Measurements from ENCODE around the gene PHIP. TPM values are rescaled to one million over a fixed set of nuclear protein-coding genes. Genes with fewer than 3 reads are reported as not detected.
A peak's percentile ranks its signal among the peaks of the same experiment; 100 is the strongest.

PHIP gene
- total RNA-seq, 4 donors from 2014 or later: 24.9 to 44.2 (median 32.9) TPM

DNA sequence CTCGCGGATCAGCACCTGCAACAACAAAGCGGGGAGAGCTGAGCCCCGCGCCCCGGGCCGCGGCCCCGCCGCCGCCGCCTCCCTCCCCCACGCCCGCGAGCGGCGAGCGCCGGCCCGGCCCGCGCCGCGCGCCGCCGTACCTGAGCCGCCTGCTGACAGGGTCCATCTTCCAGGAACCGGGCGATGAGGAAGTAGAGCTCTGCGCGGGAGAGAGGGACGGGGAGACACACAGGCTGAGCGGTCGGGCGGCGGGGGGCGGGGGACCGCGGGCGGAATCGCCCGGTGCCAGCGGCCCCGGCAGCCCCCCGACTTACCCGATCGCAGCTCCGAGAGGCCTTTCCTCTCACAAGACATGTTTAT, 359 bp downstream of the PHIP start:
- H3K36me3 ChIP-seq: no peaks in the 10 kb centered on the region
- 0% methylated on average over 11 of the region's 49 CpGs; no CpG with 5 or more reads in 1 of the 2 donors for WGBS, 2 donors (ENCODE audit: low coverage in 1 of 2)
- peak; percentile 37 for ATAC-seq
- TF ChIP-seq POLR2A (IDR thresholded peaks at IDR 0.05) (no peak), EP300 (IDR thresholded peaks at IDR 0.05) (no peak), POLR2AphosphoS5 (IDR thresholded peaks at IDR 0.05) (no peak)
- TF ChIP-seq, protein P1, sequence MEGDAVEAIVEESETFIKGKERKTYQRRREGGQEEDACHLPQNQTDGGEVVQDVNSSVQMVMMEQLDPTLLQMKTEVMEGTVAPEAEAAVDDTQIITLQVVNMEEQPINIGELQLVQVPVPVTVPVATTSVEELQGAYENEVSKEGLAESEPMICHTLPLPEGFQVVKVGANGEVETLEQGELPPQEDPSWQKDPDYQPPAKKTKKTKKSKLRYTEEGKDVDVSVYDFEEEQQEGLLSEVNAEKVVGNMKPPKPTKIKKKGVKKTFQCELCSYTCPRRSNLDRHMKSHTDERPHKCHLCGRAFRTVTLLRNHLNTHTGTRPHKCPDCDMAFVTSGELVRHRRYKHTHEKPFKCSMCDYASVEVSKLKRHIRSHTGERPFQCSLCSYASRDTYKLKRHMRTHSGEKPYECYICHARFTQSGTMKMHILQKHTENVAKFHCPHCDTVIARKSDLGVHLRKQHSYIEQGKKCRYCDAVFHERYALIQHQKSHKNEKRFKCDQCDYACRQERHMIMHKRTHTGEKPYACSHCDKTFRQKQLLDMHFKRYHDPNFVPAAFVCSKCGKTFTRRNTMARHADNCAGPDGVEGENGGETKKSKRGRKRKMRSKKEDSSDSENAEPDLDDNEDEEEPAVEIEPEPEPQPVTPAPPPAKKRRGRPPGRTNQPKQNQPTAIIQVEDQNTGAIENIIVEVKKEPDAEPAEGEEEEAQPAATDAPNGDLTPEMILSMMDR (IDR thresholded peaks at IDR 0.05): no peak
- H3K9me3 ChIP-seq: no peaks in the 10 kb centered on the region
- peak overlapping the region; percentile 45 to 85 for H3K4me3 ChIP-seq
- peaks cover 0 to 53% (median 11%) of the 10 kb centered on the region in 3 donors for H3K4me1 ChIP-seq
- peak overlapping the region; percentile 65 to 100 (median 96) for H3K27ac ChIP-seq
- no peaks in the 10 kb centered on the region for H3K27me3 ChIP-seq

GRCh38 chr6:79076782-79077641, 1.0 kb downstream of the PHIP start:
- peak overlapping the region; percentile 55 to 85 for H3K4me3 ChIP-seq
- peak; percentile 76 for TF ChIP-seq POLR2AphosphoS5 (IDR thresholded peaks at IDR 0.05)
- TF ChIP-seq POLR2A (IDR thresholded peaks at IDR 0.05): peak; percentile 43 to 49
- TF ChIP-seq EP300 (IDR thresholded peaks at IDR 0.05): no peak
- TF ChIP-seq, protein P1 (IDR thresholded peaks at IDR 0.05): peak in 2 of 4 experiments; percentile 3 to 20
- ATAC-seq: peak; percentile 81
- WGBS, 2 donors (ENCODE audit: low coverage in 1 of 2): 0 to 1% methylated on average over 11 to 17 of the region's 79 CpGs
- H3K27me3 ChIP-seq: no peaks in the 10 kb centered on the region
- no peaks in the 10 kb centered on the region for H3K36me3 ChIP-seq
- H3K27ac ChIP-seq: peak overlapping the region; percentile 80 to 100 (median 96)
- peaks cover 0 to 60% (median 11%) of the 10 kb centered on the region in 3 donors for H3K4me1 ChIP-seq
- H3K9me3 ChIP-seq: no peaks in the 10 kb centered on the region

DNA sequence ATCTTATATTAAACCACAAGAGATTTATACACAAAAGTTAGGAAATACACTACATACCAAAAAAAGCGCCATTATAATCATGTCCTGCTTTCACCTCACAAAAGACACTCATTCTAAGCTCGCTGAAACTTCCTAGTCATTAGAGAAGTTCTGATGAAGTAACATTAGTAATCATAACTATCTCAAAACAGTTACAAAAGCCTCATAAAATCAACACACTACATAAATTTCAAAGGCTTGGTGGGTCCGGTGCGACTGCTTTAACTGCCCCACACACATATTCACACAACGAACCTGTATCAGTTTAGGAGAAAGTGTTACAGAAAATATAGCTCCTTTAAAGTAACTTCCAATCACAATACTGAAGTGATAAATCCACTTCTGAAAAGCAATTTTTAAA, 1.9 kb downstream of the PHIP start:
- TF ChIP-seq EP300 (IDR thresholded peaks at IDR 0.05): no peak
- no peak for TF ChIP-seq POLR2AphosphoS5 (IDR thresholded peaks at IDR 0.05)
- no peak for TF ChIP-seq POLR2A (IDR thresholded peaks at IDR 0.05)
- TF ChIP-seq, protein P1 (IDR thresholded peaks at IDR 0.05): no peak
- Histone ChIP-seq H3K27me3 (no peaks in the 10 kb centered on the region), H3K9me3 (no peaks in the 10 kb centered on the region), H3K36me3 (no peaks in the 10 kb centered on the region), H3K27ac (peak overlapping the region; percentile 80 to 100 (median 96)), H3K4me1 (peaks cover 0 to 68% (median 11%) of the 10 kb centered on the region in 3 donors), H3K4me3 (peak overlapping the region; percentile 55 to 85)
- no peak for ATAC-seq
- 0 to 3% methylated on average over 5 of the region's 5 CpGs for WGBS, 2 donors (ENCODE audit: low coverage in 1 of 2)

DNA sequence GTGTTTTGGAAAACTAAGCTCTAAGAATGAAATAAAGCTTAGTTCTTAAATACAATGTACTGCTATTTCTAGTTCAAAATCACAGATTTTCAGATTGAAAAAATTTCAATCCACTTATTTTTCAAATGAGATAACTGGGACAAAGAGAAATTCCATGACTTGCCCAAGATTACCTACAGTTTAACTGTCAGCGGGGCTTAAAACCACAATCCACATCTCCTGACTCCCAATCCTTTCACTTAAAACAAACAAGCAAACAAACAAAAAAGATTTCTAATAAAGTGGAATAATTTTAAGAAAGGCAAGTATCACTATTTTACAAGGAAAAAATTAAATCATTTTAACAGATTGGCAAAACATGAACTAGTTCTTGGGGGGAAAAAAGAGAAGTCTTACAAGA, 4.2 kb downstream of the PHIP start:
- 81 to 92% methylated on average over 1 of the region's 1 CpG for WGBS, 2 donors (ENCODE audit: low coverage in 1 of 2)
- Histone ChIP-seq H3K36me3 (no peaks in the 10 kb centered on the region), H3K27ac (peak overlapping the region in 2 of 4 donors; percentile 37 to 97), H3K27me3 (no peaks in the 10 kb centered on the region), H3K4me1 (peaks cover 0 to 76% (median 10%) of the 10 kb centered on the region in 3 donors), H3K9me3 (no peaks in the 10 kb centered on the region), H3K4me3 (no peak overlapping the region)
- ATAC-seq: no peak
- TF ChIP-seq EP300 (IDR thresholded peaks at IDR 0.05): no peak
- TF ChIP-seq POLR2A (IDR thresholded peaks at IDR 0.05): no peak
- TF ChIP-seq, protein P1 (IDR thresholded peaks at IDR 0.05): no peak
- TF ChIP-seq POLR2AphosphoS5 (IDR thresholded peaks at IDR 0.05): no peak

Measured in gastroesophageal sphincter (tissue), 4 donors.